ENCODE measurements around the gene RUBCNL.

DNA sequence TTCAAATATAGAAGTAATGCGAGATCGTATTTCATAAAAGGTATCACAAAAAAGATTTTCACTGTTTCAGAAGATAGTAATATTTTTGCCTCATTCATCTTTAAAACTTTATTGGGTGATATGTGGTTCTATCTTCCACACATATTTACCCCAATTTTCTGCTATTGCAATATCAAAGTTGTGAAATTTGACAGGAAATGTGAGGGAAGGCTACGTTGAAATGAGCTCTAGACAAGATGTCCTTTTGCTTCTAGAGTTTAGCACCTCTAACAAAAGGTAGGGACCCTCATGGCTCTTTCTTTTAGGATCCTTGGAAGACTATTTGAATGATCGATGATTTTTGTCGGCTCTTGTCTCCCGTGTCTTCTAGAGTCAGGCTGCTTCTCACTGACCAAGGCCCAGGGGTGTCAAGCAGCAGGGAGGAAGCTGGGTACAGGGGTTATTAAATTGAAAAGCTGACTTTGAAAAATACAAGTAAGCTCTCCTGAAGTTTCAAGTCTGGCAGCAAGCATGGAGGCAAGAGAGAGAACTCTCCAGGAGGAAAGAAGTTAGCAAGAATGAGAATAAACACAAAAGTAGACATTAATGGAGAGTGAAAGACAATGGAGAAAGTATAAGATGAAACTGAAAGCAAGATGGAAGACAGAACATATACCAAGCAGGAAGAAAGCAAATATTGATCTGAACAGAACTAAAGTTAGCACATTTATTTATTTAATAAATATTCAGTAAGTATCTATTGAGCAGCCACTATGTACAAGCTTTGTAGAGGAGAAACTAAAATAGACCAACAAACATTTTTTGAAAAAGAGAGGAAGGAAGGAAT is 73.4 kb downstream of the RUBCNL start:
- TF ChIP-seq POLR2A (IDR thresholded peaks at IDR 0.05; ENCODE audit: low read depth) (no peak), EP300 (IDR thresholded peaks at IDR 0.05) (no peak), POLR2AphosphoS5 (IDR thresholded peaks at IDR 0.05) (no peak)
- TF ChIP-seq, protein P1, sequence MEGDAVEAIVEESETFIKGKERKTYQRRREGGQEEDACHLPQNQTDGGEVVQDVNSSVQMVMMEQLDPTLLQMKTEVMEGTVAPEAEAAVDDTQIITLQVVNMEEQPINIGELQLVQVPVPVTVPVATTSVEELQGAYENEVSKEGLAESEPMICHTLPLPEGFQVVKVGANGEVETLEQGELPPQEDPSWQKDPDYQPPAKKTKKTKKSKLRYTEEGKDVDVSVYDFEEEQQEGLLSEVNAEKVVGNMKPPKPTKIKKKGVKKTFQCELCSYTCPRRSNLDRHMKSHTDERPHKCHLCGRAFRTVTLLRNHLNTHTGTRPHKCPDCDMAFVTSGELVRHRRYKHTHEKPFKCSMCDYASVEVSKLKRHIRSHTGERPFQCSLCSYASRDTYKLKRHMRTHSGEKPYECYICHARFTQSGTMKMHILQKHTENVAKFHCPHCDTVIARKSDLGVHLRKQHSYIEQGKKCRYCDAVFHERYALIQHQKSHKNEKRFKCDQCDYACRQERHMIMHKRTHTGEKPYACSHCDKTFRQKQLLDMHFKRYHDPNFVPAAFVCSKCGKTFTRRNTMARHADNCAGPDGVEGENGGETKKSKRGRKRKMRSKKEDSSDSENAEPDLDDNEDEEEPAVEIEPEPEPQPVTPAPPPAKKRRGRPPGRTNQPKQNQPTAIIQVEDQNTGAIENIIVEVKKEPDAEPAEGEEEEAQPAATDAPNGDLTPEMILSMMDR (IDR thresholded peaks at IDR 0.05) = no peak
